ENCODE data around the gene USP15.
"Not testable (repeated sequence)": the region's sequence is repeated elsewhere in the genome, so short reads cannot be mapped to it uniquely, and the experiment has no call there.

USP15 gene

DNA sequence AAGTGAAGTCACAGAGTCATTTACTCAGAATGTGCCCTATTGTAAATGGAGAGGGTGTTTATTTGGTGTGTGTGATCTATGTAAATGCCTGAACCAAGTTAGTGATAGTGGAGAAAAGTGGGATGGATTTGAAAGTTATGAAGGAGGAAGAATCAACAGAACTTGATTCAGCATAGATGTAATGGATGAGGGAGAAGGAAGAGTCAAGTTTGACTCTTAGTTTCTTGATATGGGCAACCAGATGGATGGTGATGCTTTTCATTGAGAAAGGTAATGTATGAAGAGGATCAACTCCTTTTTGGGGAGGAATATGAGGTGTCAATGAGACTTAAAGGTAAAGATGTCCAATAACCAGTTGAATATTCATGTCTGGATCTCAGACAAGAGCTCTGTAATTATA, 199.8 kb downstream of the USP15 start:
- Histone ChIP-seq H4K20me1 (ENCODE audit: insufficient read depth, low read length) (no peaks in the 10 kb centered on the region), H3K79me2 (ENCODE audit: low read length) (no peaks in the 10 kb centered on the region), H3K4me3 (ENCODE audit: low read length) (no peak overlapping the region), H3K9ac (ENCODE audit: low read length) (no peak overlapping the region), H3K9me3 (ENCODE audit: insufficient read depth, low read length) (no peaks in the 10 kb centered on the region), H2AFZ (ENCODE audit: low read depth, low read length) (no peak overlapping the region), H3K27ac (ENCODE audit: low read length) (no peak overlapping the region), H3K36me3 (replicated peaks; ENCODE audit: low read depth, low read length) (no peaks in the 10 kb centered on the region), H3K4me1 (ENCODE audit: low read length) (no peaks in the 10 kb centered on the region), H3K27me3 (ENCODE audit: low read depth, low read length) (no peaks in the 10 kb centered on the region), H3K4me2 (ENCODE audit: low read length) (no peak overlapping the region)
- TF ChIP-seq EZH2phosphoT487 (IDR thresholded peaks at IDR 0.05; ENCODE audit: low read depth), result no peak
- TF ChIP-seq, protein P1, sequence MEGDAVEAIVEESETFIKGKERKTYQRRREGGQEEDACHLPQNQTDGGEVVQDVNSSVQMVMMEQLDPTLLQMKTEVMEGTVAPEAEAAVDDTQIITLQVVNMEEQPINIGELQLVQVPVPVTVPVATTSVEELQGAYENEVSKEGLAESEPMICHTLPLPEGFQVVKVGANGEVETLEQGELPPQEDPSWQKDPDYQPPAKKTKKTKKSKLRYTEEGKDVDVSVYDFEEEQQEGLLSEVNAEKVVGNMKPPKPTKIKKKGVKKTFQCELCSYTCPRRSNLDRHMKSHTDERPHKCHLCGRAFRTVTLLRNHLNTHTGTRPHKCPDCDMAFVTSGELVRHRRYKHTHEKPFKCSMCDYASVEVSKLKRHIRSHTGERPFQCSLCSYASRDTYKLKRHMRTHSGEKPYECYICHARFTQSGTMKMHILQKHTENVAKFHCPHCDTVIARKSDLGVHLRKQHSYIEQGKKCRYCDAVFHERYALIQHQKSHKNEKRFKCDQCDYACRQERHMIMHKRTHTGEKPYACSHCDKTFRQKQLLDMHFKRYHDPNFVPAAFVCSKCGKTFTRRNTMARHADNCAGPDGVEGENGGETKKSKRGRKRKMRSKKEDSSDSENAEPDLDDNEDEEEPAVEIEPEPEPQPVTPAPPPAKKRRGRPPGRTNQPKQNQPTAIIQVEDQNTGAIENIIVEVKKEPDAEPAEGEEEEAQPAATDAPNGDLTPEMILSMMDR (IDR thresholded peaks at IDR 0.05; ENCODE audit: low read depth, low read length), result no peak

DNA sequence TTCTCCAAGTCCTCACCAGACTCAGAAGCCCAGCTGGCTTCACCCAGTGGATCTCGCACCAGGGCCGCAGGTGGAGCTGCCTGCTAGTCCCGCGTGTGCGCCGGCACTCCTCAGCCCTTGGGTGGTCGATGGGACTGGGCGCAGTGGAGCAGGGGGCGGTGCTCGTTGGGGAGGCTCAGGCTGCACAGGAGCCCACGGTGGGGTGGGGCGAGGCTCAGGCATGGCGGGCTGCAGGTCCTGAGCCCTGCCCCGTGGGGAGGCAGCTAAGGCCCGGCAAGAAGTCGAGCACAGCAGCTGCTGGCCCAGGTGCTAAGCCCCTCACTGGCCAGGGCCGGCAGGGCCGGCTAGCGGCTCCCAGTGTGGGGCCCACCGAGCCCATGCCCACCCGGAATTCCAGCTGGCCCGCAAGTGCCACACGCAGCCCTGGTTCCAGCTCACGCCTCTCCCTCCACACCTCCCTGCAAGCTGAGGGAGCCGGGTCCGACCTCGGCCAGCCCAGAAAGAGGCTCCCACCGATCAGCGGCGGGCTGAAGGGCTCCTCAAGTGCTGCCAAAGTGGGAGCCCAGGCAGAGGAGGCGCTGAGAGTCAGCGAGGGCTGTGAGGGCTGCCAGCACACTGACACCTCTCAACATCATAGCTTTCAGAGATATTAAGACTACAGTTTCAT, 201.1 kb downstream of the USP15 start:
- not testable (repeated sequence) for H3K27ac ChIP-seq (ENCODE audit: low read length)

DNA sequence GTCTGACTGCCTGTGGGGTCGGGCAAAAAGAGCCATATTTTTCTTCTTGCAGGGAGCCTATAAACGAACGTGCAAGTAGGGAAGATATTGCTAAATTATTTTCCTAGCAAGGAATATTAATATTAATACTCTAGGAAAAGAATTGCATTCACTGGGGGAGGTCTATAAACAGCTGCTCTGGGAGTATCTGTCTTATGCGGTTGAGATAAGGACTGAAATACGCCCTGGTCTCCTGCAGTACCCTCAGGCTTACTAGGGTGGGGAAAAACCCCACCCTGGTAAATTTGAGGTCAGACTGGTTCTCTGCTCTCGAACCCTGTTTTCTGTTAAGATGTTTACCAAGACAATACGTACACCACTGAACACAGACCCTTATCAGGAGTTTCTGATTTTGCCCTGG, 203.0 kb downstream of the USP15 start:
- not testable (repeated sequence) for H4K20me1 ChIP-seq (ENCODE audit: insufficient read depth, low read length)

More for the DNA sequence above, 201.1 kb downstream of the USP15 start:
- H3K4me3 ChIP-seq (ENCODE audit: low read length); H3K4me2 ChIP-seq (ENCODE audit: low read length); H3K9ac ChIP-seq (ENCODE audit: low read length); H3K36me3 ChIP-seq (replicated peaks; ENCODE audit: low read depth, low read length); H3K4me1 ChIP-seq (ENCODE audit: low read length); H2AFZ ChIP-seq (ENCODE audit: low read depth, low read length); H3K27me3 ChIP-seq (ENCODE audit: low read depth, low read length); H4K20me1 ChIP-seq (ENCODE audit: insufficient read depth, low read length); H3K79me2 ChIP-seq (ENCODE audit: low read length); H3K9me3 ChIP-seq (ENCODE audit: insufficient read depth, low read length): not testable (repeated sequence)

More for the DNA sequence above, 203.0 kb downstream of the USP15 start:
- H3K27me3 ChIP-seq (ENCODE audit: low read depth, low read length); H3K36me3 ChIP-seq (replicated peaks; ENCODE audit: low read depth, low read length); H3K9me3 ChIP-seq (ENCODE audit: insufficient read depth, low read length); H3K4me3 ChIP-seq (ENCODE audit: low read length); H3K9ac ChIP-seq (ENCODE audit: low read length); H3K4me2 ChIP-seq (ENCODE audit: low read length); H2AFZ ChIP-seq (ENCODE audit: low read depth, low read length); H3K27ac ChIP-seq (ENCODE audit: low read length): not testable (repeated sequence)
- peaks cover 18% of the 10 kb centered on the region for H3K79me2 ChIP-seq (ENCODE audit: low read length)
- peaks cover 13% of the 10 kb centered on the region for H3K4me1 ChIP-seq (ENCODE audit: low read length)

Data from OCI-LY3 (cell line).